Vagina (tissue), 2 donors: Measurements from ENCODE around the gene MED13L.

Source experiments
- POLR2A ChIP-seq, 2 donors: fragments of 450-650 bp; IDR thresholded peaks; one replicate each; pipeline ENCODE4 v1.6.1; 2017; ENCODE audit warnings: antibody characterized with exemption in 2 of 2, mild to moderate bottlenecking in 2 of 2, moderate library complexity in 2 of 2
- TF ChIP-seq, protein P1 (sequence below), 3 experiments: fragments of 450-650 bp in 2 of 3; fragments of 200-600 bp in 1 of 3; sonication (generic) in 1 of 3; IDR thresholded peaks; one replicate each; pipeline ENCODE4 v1.5.1; 2017 to 2019; ENCODE audit warnings: antibody characterized with exemption in 3 of 3, mild to moderate bottlenecking in 2 of 3, moderate library complexity in 2 of 3

DNA sequence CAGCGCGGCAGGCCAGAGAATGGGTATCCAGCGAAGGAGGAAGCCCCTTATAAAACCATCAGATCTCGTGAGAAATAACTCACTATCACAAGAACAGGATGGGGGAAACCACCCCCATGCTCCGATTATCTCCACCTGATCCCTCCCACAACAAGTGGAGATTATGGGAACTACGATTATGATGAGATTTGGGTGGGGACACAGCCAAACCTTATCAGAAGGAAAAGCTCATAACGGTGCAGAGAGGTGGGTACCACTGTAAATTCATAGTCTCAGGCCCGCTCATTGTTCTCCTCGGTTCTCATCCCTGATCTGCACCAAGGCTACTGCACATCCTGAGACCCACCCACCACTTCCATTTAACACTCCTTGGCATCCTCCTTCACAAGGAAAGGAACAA, 326.5 kb downstream of the MED13L start:
- TF ChIP-seq, protein P1, sequence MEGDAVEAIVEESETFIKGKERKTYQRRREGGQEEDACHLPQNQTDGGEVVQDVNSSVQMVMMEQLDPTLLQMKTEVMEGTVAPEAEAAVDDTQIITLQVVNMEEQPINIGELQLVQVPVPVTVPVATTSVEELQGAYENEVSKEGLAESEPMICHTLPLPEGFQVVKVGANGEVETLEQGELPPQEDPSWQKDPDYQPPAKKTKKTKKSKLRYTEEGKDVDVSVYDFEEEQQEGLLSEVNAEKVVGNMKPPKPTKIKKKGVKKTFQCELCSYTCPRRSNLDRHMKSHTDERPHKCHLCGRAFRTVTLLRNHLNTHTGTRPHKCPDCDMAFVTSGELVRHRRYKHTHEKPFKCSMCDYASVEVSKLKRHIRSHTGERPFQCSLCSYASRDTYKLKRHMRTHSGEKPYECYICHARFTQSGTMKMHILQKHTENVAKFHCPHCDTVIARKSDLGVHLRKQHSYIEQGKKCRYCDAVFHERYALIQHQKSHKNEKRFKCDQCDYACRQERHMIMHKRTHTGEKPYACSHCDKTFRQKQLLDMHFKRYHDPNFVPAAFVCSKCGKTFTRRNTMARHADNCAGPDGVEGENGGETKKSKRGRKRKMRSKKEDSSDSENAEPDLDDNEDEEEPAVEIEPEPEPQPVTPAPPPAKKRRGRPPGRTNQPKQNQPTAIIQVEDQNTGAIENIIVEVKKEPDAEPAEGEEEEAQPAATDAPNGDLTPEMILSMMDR (IDR thresholded peaks at IDR 0.05): no peak
- no peak for TF ChIP-seq POLR2A (IDR thresholded peaks at IDR 0.05)
